DND-41 (cell line): ENCODE measurements around the gene WDFY4.

Experiments used
- ATAC-seq: fragments of 200-7000 bp; cut with Tn5 transposase; 3 replicates; pipeline ENCODE4 v1.9.1; 2021; ENCODE audit warnings: low read depth; ENCODE audit not compliant: insufficient read depth
- DNase-seq: peaks from one replicate; pipeline ENCODE4 v3.0.0-alpha.2; 2020
- H2AFZ ChIP-seq: 2 replicates; pipeline ENCODE4 v1.6.0; 2012; ENCODE audit warnings: low read depth, low read length
- H3K27ac ChIP-seq: 2 replicates; pipeline ENCODE4 v1.5.1; 2012; ENCODE audit warnings: low read length, inconsistent platforms
- H3K27me3 ChIP-seq: fragments of 200-600 bp; sonication (generic); 2 replicates; pipeline ENCODE4 v1.6.0; 2012; ENCODE audit warnings: low read length, mild to moderate bottlenecking, inconsistent platforms; ENCODE audit not compliant: insufficient read depth, poor library complexity
- H3K36me3 ChIP-seq: 2 replicates; pipeline ENCODE4 v1.5.1; 2012; ENCODE audit warnings: low read length, inconsistent platforms; ENCODE audit not compliant: insufficient read depth
- H3K4me1 ChIP-seq: 2 replicates; pipeline ENCODE4 v1.5.1; 2012; ENCODE audit warnings: mild to moderate bottlenecking, low read length; ENCODE audit not compliant: insufficient read depth
- H3K4me2 ChIP-seq: 2 replicates; pipeline ENCODE4 v1.6.0; 2012; ENCODE audit warnings: mild to moderate bottlenecking, moderate library complexity, low read length, inconsistent platforms; ENCODE audit not compliant: insufficient read depth
- H3K4me3 ChIP-seq, 2 experiments: fragments of 200-600 bp in 1 of 2; shearing (Covaris generic) in 1 of 2; 2 replicates each; pipeline ENCODE4 v1.5.1; 2012 to 2016; ENCODE audit warnings: inconsistent platforms in 2 of 2, low read length in 2 of 2, mild to moderate bottlenecking in 2 of 2, low read depth in 1 of 2, moderate library complexity in 1 of 2
- H3K79me2 ChIP-seq: 2 replicates; pipeline ENCODE4 v1.6.0; 2012; ENCODE audit warnings: low read length, inconsistent platforms; ENCODE audit not compliant: insufficient read depth
- H3K9ac ChIP-seq: 2 replicates; pipeline ENCODE4 v1.6.0; 2012; ENCODE audit warnings: low read depth, mild to moderate bottlenecking, inconsistent platforms, low read length, moderate library complexity
- H3K9me3 ChIP-seq: 2 replicates; pipeline ENCODE4 v1.5.1; 2012; ENCODE audit warnings: low read length, moderate library complexity, mild to moderate bottlenecking, inconsistent platforms; ENCODE audit not compliant: insufficient read depth, severe bottlenecking
- H4K20me1 ChIP-seq: 2 replicates; pipeline ENCODE4 v1.6.0; 2012; ENCODE audit warnings: low read length; ENCODE audit not compliant: insufficient read depth
- EZH2 ChIP-seq: IDR thresholded peaks from 3 replicates; pipeline ENCODE4 v1.6.1; 2012; ENCODE audit warnings: borderline replicate concordance, low read depth, mild to moderate bottlenecking, moderate library complexity, low read length, inconsistent platforms; ENCODE audit not compliant: severe bottlenecking
- TF ChIP-seq, protein P1 (sequence below): IDR thresholded peaks from 2 replicates; pipeline ENCODE4 v1.5.1; 2012; ENCODE audit warnings: borderline replicate concordance, low read length, moderate library complexity, mild to moderate bottlenecking; ENCODE audit not compliant: poor library complexity, severe bottlenecking; ENCODE audit errors: extremely low read depth

WDFY4 gene

DNA sequence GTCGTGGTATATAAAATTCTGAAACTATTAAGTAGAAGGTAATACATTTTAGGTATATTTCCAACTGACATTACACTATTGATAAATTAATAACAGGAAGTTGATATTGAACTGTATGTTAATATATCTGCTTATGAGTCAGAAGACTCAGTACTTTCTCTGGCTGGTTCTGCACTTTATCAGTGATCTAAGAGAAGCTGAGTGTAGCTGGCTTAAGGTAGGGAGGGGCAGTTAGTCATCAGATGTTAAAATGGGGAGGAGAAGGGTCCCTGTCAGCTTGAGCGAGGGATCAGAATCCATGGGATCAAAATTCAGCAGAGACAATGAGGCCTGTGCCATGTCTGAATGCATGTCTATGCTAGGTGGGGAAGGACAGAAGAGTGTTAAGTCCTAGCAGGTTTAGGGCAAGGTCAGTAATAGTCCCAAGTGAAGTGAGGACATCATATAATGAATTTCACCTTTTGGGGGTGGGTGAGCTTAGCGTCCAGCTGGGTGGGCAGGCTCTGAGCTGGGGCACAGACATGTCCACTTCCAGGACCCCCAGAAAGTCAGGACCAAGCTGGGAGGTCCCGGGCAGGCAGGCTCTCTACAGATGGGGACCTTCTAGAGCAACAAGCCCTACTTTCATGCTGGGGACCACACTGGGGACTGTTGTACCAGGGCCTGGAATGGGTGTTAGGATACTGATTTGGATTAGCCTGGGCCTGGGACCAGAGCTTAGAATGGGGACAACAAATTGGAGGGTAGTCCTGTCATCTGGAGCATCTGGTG is 82.9 kb downstream of the WDFY4 start:
- Histone ChIP-seq H3K9me3 (no peaks in the 10 kb centered on the region), H3K79me2 (no peaks in the 10 kb centered on the region), H3K9ac (no peak overlapping the region), H3K36me3 (no peaks in the 10 kb centered on the region), H3K27ac (no peak overlapping the region), H3K4me1 (no peaks in the 10 kb centered on the region), H2AFZ (no peak overlapping the region), H3K27me3 (no peaks in the 10 kb centered on the region), H4K20me1 (no peaks in the 10 kb centered on the region), H3K4me3 (no peak overlapping the region), H3K4me2 (no peak overlapping the region)
- ATAC-seq (no peak), DNase-seq (no peak)
- TF ChIP-seq EZH2 = no peak
- TF ChIP-seq, protein P1, sequence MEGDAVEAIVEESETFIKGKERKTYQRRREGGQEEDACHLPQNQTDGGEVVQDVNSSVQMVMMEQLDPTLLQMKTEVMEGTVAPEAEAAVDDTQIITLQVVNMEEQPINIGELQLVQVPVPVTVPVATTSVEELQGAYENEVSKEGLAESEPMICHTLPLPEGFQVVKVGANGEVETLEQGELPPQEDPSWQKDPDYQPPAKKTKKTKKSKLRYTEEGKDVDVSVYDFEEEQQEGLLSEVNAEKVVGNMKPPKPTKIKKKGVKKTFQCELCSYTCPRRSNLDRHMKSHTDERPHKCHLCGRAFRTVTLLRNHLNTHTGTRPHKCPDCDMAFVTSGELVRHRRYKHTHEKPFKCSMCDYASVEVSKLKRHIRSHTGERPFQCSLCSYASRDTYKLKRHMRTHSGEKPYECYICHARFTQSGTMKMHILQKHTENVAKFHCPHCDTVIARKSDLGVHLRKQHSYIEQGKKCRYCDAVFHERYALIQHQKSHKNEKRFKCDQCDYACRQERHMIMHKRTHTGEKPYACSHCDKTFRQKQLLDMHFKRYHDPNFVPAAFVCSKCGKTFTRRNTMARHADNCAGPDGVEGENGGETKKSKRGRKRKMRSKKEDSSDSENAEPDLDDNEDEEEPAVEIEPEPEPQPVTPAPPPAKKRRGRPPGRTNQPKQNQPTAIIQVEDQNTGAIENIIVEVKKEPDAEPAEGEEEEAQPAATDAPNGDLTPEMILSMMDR = no peak

DNA sequence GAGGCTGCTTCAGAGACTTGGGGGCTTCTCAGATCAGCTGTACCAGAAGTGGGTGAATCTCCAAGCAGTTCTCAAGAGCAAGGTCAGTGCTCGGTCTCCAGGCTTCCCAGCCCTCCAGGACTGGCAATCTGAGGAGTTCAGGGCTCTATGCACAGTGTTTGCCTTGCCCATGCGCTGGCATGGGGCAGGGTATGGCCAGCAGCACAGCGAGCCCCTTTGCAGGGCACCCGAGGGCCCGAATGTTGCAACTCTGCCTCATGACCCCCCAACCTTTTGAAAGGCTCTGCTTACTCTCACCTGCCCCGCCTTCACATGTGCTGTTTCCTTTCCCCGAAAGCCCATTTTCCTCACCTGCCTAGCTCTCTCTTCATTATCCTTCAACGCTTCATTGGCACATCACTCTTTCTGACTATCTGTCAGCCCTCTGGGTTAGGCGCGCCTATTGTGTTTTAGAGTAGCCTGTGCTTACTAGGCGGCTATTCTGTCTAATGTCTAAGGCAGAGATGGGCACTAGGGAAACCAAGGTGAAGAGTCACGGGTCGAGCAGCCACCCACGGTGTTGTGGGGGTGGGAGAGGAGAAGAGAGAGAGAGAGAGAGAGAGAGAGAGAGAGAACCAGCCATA is 83.6 kb downstream of the WDFY4 start:
- ATAC-seq (0 out of 3 replicates have a peak, but pooled peaks have one; percentile 27), DNase-seq (no peak)
- no peaks in the 10 kb centered on the region for H3K27me3 ChIP-seq
- no peaks in the 10 kb centered on the region for H3K36me3 ChIP-seq
- H3K9ac ChIP-seq = no peak overlapping the region
- H3K79me2 ChIP-seq = no peaks in the 10 kb centered on the region
- no peaks in the 10 kb centered on the region for H4K20me1 ChIP-seq
- no peak overlapping the region for H3K4me3 ChIP-seq
- TF ChIP-seq, protein P1 = no peak
- TF ChIP-seq EZH2 = no peak
- no peak overlapping the region for H3K4me2 ChIP-seq
- H3K27ac ChIP-seq = no peak overlapping the region
- no peaks in the 10 kb centered on the region for H3K4me1 ChIP-seq
- no peaks in the 10 kb centered on the region for H3K9me3 ChIP-seq
- no peak overlapping the region for H2AFZ ChIP-seq

DNA sequence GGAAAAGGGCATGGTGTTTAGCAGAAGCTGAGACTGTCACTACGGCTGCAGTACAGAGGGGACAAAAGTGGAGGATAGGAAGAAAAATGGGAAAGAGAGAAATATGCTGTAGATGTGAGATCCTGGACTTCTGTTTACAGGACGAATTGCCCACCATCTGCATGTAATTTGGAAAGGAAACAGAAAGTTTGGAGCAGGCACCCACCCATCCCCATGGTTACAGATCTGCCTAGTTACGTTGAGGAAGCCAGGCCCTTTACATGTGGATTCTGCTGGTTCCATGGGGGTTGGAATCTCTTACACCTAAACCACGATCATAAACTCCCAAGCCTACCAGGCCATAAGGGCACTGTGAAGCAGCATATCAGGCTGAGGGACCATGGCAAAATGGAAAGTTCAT is 84.3 kb downstream of the WDFY4 start:
- Histone ChIP-seq H4K20me1 (no peaks in the 10 kb centered on the region), H3K9ac (no peak overlapping the region), H3K27me3 (no peaks in the 10 kb centered on the region), H3K4me2 (no peak overlapping the region), H3K27ac (no peak overlapping the region), H2AFZ (no peak overlapping the region), H3K4me3 (no peak overlapping the region), H3K4me1 (no peaks in the 10 kb centered on the region), H3K79me2 (no peaks in the 10 kb centered on the region), H3K9me3 (no peaks in the 10 kb centered on the region), H3K36me3 (no peaks in the 10 kb centered on the region)
- DNase-seq (no peak), ATAC-seq (no peak)
- TF ChIP-seq EZH2 = no peak
- TF ChIP-seq, protein P1 = no peak
